Osteoblast (primary cell): ENCODE measurements around the gene MAP3K12. TPM values are rescaled to one million over a fixed set of nuclear protein-coding genes. Genes with fewer than 3 reads are reported as not detected.

Source experiments
- DNase-seq: peaks from one replicate; pipeline ENCODE4 v3.0.0; 2011; ENCODE audit warnings: low spot score, mixed read lengths; ENCODE audit not compliant: insufficient read length; ENCODE audit errors: missing footprints
- H2AFZ ChIP-seq: 2 replicates; pipeline ENCODE4 v1.6.0; 2011; ENCODE audit warnings: mild to moderate bottlenecking, low read length
- H3K27ac ChIP-seq: 2 replicates; pipeline ENCODE4 v1.5.1; 2011; ENCODE audit warnings: mild to moderate bottlenecking, low read depth, low read length, moderate library complexity
- H3K27me3 ChIP-seq: 2 replicates; pipeline ENCODE4 v1.6.0; 2012; ENCODE audit warnings: mild to moderate bottlenecking, control low read depth, inconsistent platforms, low read length, moderate library complexity; ENCODE audit not compliant: insufficient read depth
- H3K36me3 ChIP-seq: 2 replicates; pipeline ENCODE4 v1.5.1; 2011; ENCODE audit warnings: mild to moderate bottlenecking, low read length, control low read depth, moderate library complexity; ENCODE audit not compliant: insufficient read depth
- H3K4me1 ChIP-seq: 2 replicates; pipeline ENCODE4 v1.5.1; 2011; ENCODE audit warnings: mild to moderate bottlenecking, low read length, control low read depth, moderate library complexity; ENCODE audit not compliant: insufficient read depth
- H3K4me2 ChIP-seq: 2 replicates; pipeline ENCODE4 v1.6.0; 2011; ENCODE audit warnings: mild to moderate bottlenecking, low read length; ENCODE audit not compliant: insufficient read depth
- H3K4me3 ChIP-seq: fragments of 200-600 bp; sonication (generic); 3 replicates; pipeline ENCODE4 v1.5.1; 2012; ENCODE audit warnings: mild to moderate bottlenecking, low read length, inconsistent platforms; ENCODE audit not compliant: insufficient read depth
- H3K79me2 ChIP-seq: 2 replicates; pipeline ENCODE4 v1.6.0; 2012; ENCODE audit warnings: mild to moderate bottlenecking, low read length, control low read depth, inconsistent platforms; ENCODE audit not compliant: insufficient read depth
- H3K9me3 ChIP-seq: 2 replicates; pipeline ENCODE4 v1.5.1; 2011; ENCODE audit warnings: low read depth, low read length, control low read depth
- H4K20me1 ChIP-seq: 2 replicates; pipeline ENCODE4 v1.6.0; 2012; ENCODE audit warnings: mild to moderate bottlenecking, low read length, control low read depth; ENCODE audit not compliant: insufficient read depth
- CTCF ChIP-seq: IDR thresholded peaks from 2 replicates; pipeline ENCODE4 v1.5.1; 2011; ENCODE audit warnings: mild to moderate bottlenecking, low read depth, low read length, moderate library complexity; ENCODE audit errors: extremely low read depth
- total RNA-seq: library from RNA; depleted of rRNA; stranded (reverse); fragments of >200 nt; gene quantifications from 2 replicates; pipeline ENCODE4 v1.2.3, GENCODE V29; 2012

MAP3K12 gene
- total RNA-seq, 1 donor = 49.6 TPM

GRCh38 chr12:53532021-53532420 is 32.8 kb upstream of the MAP3K12 start:
- no peak overlapping the region for H2AFZ ChIP-seq
- H3K4me1 ChIP-seq = peaks cover 5% of the 10 kb centered on the region
- TF ChIP-seq CTCF = no peak
- H3K79me2 ChIP-seq = no peaks in the 10 kb centered on the region
- H3K4me2 ChIP-seq = no peak overlapping the region
- H3K9me3 ChIP-seq = no peaks in the 10 kb centered on the region
- peak; percentile 15 for DNase-seq
- no peaks in the 10 kb centered on the region for H3K27me3 ChIP-seq
- no peak overlapping the region for H3K4me3 ChIP-seq
- H3K27ac ChIP-seq = no peak overlapping the region
- H4K20me1 ChIP-seq = no peaks in the 10 kb centered on the region
- H3K36me3 ChIP-seq = peaks cover 73% of the 10 kb centered on the region

GRCh38 chr12:53530920-53531319 is 31.7 kb upstream of the MAP3K12 start:
- H3K4me2 ChIP-seq = no peak overlapping the region
- no peak overlapping the region for H3K4me3 ChIP-seq
- peaks cover 5% of the 10 kb centered on the region for H3K4me1 ChIP-seq
- H3K27me3 ChIP-seq = no peaks in the 10 kb centered on the region
- H4K20me1 ChIP-seq = no peaks in the 10 kb centered on the region
- H3K79me2 ChIP-seq = no peaks in the 10 kb centered on the region
- H3K9me3 ChIP-seq = no peaks in the 10 kb centered on the region
- DNase-seq = peak; percentile 82
- no peak overlapping the region for H3K27ac ChIP-seq
- no peak overlapping the region for H2AFZ ChIP-seq
- H3K36me3 ChIP-seq = peaks cover 71% of the 10 kb centered on the region
- TF ChIP-seq CTCF = no peak

GRCh38 chr12:53530061-53530460 is 30.8 kb upstream of the MAP3K12 start:
- H3K79me2 ChIP-seq = no peaks in the 10 kb centered on the region
- peaks cover 66% of the 10 kb centered on the region for H3K36me3 ChIP-seq
- TF ChIP-seq CTCF = no peak
- no peaks in the 10 kb centered on the region for H3K27me3 ChIP-seq
- peaks cover 5% of the 10 kb centered on the region for H3K4me1 ChIP-seq
- no peaks in the 10 kb centered on the region for H3K9me3 ChIP-seq
- DNase-seq = no peak
- H2AFZ ChIP-seq = no peak overlapping the region
- H3K27ac ChIP-seq = no peak overlapping the region
- H4K20me1 ChIP-seq = no peaks in the 10 kb centered on the region
- no peak overlapping the region for H3K4me3 ChIP-seq
- H3K4me2 ChIP-seq = no peak overlapping the region

- Histone ChIP-seq H3K79me2 (no peaks in the 10 kb centered on the region), H3K4me2 (no peak overlapping the region), H3K4me1 (no peaks in the 10 kb centered on the region), H3K9me3 (no peaks in the 10 kb centered on the region), H2AFZ (no peak overlapping the region), H3K27ac (no peak overlapping the region), H3K36me3 (peaks cover 60% of the 10 kb centered on the region), H4K20me1 (no peaks in the 10 kb centered on the region), H3K27me3 (no peaks in the 10 kb centered on the region), H3K4me3 (no peak overlapping the region)
- TF ChIP-seq CTCF = no peak
- no peak for DNase-seq
Observed at GRCh38 chr12:53524476-53524875, 25.2 kb upstream of the MAP3K12 start.
